ENCODE measurements around the gene ALKBH8.
"Not testable (repeated sequence)": the region's sequence is repeated elsewhere in the genome, so short reads cannot be mapped to it uniquely, and the experiment has no call there.

ALKBH8 gene

GRCh38 chr11:107577346-107577711 is 11.8 kb upstream of the ALKBH8 start:
- no peak for DNase-seq (ENCODE audit: low read depth)
- TF ChIP-seq, protein P1, sequence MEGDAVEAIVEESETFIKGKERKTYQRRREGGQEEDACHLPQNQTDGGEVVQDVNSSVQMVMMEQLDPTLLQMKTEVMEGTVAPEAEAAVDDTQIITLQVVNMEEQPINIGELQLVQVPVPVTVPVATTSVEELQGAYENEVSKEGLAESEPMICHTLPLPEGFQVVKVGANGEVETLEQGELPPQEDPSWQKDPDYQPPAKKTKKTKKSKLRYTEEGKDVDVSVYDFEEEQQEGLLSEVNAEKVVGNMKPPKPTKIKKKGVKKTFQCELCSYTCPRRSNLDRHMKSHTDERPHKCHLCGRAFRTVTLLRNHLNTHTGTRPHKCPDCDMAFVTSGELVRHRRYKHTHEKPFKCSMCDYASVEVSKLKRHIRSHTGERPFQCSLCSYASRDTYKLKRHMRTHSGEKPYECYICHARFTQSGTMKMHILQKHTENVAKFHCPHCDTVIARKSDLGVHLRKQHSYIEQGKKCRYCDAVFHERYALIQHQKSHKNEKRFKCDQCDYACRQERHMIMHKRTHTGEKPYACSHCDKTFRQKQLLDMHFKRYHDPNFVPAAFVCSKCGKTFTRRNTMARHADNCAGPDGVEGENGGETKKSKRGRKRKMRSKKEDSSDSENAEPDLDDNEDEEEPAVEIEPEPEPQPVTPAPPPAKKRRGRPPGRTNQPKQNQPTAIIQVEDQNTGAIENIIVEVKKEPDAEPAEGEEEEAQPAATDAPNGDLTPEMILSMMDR (IDR thresholded peaks at IDR 0.05; ENCODE audit: low read length, missing control alignments): no peak
- no peak overlapping the region for H3K4me3 ChIP-seq (replicated peaks; ENCODE audit: low read depth, low read length)

GRCh38 chr11:107576497-107577345 is 11.2 kb upstream of the ALKBH8 start:
- TF ChIP-seq, protein P1 (IDR thresholded peaks at IDR 0.05; ENCODE audit: low read length, missing control alignments): peak; percentile 77
- peak; percentile 62 for DNase-seq (ENCODE audit: low read depth)
- not testable (repeated sequence) for H3K4me3 ChIP-seq (replicated peaks; ENCODE audit: low read depth, low read length)

DNA sequence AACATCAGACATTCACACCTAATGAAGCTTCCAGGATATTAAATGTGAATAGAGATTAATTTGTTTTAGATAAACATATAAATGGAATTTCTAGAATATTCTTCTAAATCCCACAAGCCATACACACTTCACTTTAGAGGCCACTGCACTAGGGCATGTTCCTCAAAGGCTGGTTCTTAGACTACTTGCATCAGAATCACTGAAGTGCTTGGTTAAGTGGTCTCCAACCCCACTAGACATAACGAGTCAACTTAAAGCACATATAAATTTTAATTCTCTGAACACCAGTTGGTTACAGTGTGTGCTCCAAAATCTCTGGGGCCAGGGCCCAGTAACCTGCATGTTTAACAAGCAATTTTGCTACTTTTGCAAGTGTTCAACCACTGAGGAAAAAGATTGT is 7.9 kb upstream of the ALKBH8 start:
- no peak overlapping the region for H3K4me3 ChIP-seq (replicated peaks; ENCODE audit: low read depth, low read length)
- no peak for DNase-seq (ENCODE audit: low read depth)
- TF ChIP-seq, protein P1 (IDR thresholded peaks at IDR 0.05; ENCODE audit: low read length, missing control alignments): no peak

DNA sequence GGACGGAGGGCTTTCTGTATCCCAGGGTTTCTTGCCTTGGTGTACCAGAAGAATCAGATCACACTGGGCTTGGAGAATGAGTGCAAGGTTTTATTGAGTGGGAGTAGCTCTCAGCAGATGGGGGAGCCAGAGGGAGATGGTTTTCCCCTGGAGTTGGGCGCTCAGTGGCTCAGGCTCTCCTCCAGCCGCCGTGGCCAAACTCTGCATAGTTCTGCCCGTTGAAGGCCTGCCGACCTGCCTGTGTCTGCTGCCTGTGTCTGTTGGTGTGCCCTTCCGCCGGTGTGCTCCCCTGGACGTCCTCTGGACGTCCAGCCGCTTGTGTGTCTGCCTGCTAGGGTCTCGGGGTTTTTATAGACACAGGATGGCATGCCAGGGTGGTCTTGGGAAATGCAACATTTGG is 4.5 kb upstream of the ALKBH8 start:
- DNase-seq (ENCODE audit: low read depth): no peak
- TF ChIP-seq, protein P1 (IDR thresholded peaks at IDR 0.05; ENCODE audit: low read length, missing control alignments): no peak
- no peak overlapping the region for H3K4me3 ChIP-seq (replicated peaks; ENCODE audit: low read depth, low read length)

DNA sequence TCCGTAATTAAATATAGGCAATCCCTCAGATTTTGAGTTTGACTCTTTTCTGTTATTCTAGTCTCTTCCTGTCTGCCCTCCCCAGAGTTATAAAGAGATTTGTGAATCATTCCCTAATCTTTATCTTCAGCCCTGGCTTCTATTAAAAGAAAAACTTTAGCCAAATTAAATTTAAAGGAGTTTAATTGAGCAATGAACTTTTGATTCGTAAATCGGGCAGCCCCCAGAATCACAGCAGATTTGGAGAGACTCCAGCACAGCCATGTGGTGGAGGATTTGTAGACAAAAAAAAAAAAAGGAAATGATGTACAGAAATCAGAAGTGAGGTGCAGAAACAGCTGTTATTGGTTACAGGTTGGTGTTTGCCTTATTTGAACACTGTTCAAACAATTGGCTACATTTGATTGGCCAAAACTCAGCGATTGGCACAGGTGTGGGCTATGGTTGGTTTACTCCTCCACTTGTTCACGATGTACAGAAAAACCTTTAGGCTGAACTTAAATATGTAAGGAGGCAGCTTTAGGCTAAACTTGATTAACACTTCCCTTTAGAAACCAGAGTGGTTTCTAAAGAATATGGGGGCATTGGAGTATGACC is 2.3 kb upstream of the ALKBH8 start:
- DNase-seq (ENCODE audit: low read depth): no peak
- H3K4me3 ChIP-seq (replicated peaks; ENCODE audit: low read depth, low read length): no peak overlapping the region
- TF ChIP-seq, protein P1 (IDR thresholded peaks at IDR 0.05; ENCODE audit: low read length, missing control alignments): no peak

GRCh38 chr11:107566569-107566968 is 1.0 kb upstream of the ALKBH8 start:
- TF ChIP-seq, protein P1 (IDR thresholded peaks at IDR 0.05; ENCODE audit: low read length, missing control alignments): no peak

DNA sequence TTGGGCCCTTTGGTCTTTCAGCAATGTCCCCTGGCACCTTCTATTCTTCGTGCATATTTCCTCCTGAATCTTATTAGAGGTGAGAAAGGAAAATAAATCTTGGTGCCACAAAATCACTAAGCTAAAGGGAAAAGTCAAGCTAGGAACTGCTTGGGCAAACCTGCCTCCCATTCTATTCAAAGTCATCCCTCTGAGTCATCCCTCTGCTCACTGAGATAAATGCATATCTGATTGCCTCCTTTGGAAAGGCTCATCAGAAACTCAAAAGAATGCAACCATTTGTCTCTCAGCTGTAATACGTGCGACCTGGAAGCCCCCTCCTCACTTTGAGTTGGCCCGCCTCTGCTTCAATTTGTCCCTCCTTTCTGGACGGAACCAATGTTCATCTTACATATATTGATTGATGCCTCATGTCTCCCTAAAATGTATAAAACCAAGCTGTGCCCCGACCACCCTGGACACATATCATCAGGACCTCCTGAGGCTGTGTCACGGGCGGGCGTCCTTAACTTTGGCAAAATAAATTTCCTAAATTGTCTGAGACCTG is 493 bp upstream of the ALKBH8 start:
- peak overlapping the region; percentile 95 for H3K4me3 ChIP-seq (replicated peaks; ENCODE audit: low read depth, low read length)
- DNase-seq (ENCODE audit: low read depth): not testable (repeated sequence)

More at GRCh38 chr11:107566569-107566968, 1.0 kb upstream of the ALKBH8 start:
- DNase-seq (ENCODE audit: low read depth): no peak
- H3K4me3 ChIP-seq (replicated peaks; ENCODE audit: low read depth, low read length): no peak overlapping the region

All from fibroblast of pulmonary artery (primary cell).